ENCODE measurements around the gene AGAP2.

The AGAP2 gene

DNA sequence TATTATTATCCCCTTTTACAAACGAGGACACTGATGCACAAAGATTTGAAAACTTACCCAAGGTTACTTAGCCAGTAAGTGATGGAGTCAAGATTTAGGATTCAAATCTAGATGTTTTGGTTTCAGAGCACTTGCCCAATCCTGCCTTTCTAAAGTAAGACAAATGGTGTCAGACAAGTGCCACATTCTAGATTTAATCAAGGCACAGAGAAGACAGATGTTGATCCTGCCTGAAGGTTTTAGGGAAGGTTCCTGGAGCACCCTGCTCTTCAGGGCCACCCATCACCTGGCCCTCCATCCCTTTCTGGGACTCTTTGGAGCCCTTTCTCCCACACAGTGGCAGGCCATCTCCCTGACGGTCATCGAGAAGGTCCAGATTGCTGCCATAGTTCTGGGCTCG, 19.2 kb upstream of the AGAP2 start:
- TF ChIP-seq TAF1 (IDR thresholded peaks at IDR 0.05; ENCODE audit: borderline replicate concordance, insufficient read depth, low read length) (no peak), SIN3A (IDR thresholded peaks at IDR 0.05; ENCODE audit: borderline replicate concordance, insufficient read depth, low read length) (no peak), POLR2AphosphoS5 (IDR thresholded peaks at IDR 0.05; ENCODE audit: low read depth, low read length) (no peak), FOXP2 (optimal IDR thresholded peaks at IDR 0.05; ENCODE audit: borderline replicate concordance, extremely low read depth, extremely low read length, insufficient read depth) (no peak), REST (IDR thresholded peaks at IDR 0.05; ENCODE audit: insufficient read depth in 1 of 2, low read depth in 2 of 2, low read length in 2 of 2) (no peak)

GRCh38 chr12:57756406-57757341, 18.1 kb upstream of the AGAP2 start:
- no peak for TF ChIP-seq SIN3A (IDR thresholded peaks at IDR 0.05; ENCODE audit: borderline replicate concordance, insufficient read depth, low read length)
- TF ChIP-seq REST (IDR thresholded peaks at IDR 0.05; ENCODE audit: insufficient read depth in 1 of 2, low read depth in 2 of 2, low read length in 2 of 2), result no peak
- TF ChIP-seq TAF1 (IDR thresholded peaks at IDR 0.05; ENCODE audit: borderline replicate concordance, insufficient read depth, low read length), result no peak
- TF ChIP-seq FOXP2 (optimal IDR thresholded peaks at IDR 0.05; ENCODE audit: borderline replicate concordance, extremely low read depth, extremely low read length, insufficient read depth), result no peak
- no peak for TF ChIP-seq POLR2AphosphoS5 (IDR thresholded peaks at IDR 0.05; ENCODE audit: low read depth, low read length)

DNA sequence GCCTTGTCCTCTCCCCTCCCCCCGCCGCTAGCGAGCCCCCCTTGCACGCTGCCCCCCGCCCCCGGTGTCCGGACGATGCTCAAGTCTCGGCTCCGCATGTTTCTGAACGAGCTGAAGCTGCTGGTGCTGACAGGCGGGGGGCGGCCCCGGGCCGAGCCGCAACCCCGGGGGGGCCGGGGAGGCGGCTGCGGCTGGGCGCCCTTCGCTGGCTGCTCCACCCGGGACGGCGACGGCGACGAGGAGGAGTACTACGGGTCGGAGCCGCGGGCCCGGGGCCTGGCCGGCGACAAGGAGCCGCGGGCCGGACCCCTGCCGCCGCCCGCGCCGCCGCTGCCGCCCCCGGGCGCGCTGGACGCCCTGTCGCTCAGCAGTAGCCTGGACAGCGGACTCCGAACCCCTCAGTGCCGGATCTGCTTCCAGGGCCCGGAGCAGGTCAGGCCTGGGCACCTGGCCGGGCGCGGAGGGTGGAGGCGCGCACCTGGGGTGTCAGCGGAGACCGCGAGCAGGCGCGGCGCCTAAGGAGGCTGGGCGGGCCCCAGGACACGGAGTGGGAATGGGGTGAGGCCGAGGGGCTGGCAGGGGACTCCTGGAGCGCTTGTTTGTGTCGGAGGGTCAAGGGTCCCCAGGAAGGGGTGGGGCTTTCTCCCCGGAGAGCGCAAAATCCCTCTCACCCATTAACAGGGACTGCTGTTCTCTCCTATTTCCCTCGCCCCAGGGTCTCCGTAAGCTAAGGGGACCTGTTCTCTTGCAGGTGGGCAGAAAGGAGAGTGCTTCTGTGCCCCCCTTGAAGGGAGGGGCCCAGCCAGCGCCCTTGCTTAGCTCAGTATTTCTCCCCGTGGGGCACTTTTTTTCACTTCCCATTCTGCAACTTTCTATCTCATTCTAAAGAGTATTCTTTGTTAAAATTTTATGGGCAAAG, 17.2 kb upstream of the AGAP2 start:
- TF ChIP-seq SIN3A (IDR thresholded peaks at IDR 0.05; ENCODE audit: borderline replicate concordance, insufficient read depth, low read length) (no peak), REST (IDR thresholded peaks at IDR 0.05; ENCODE audit: insufficient read depth in 1 of 2, low read depth in 2 of 2, low read length in 2 of 2) (no peak), TAF1 (IDR thresholded peaks at IDR 0.05; ENCODE audit: borderline replicate concordance, insufficient read depth, low read length) (no peak), POLR2AphosphoS5 (IDR thresholded peaks at IDR 0.05; ENCODE audit: low read depth, low read length) (no peak), FOXP2 (optimal IDR thresholded peaks at IDR 0.05; ENCODE audit: borderline replicate concordance, extremely low read depth, extremely low read length, insufficient read depth) (no peak)

GRCh38 chr12:57755194-57755453, 16.6 kb upstream of the AGAP2 start:
- TF ChIP-seq SIN3A (IDR thresholded peaks at IDR 0.05; ENCODE audit: borderline replicate concordance, insufficient read depth, low read length) (no peak), POLR2AphosphoS5 (IDR thresholded peaks at IDR 0.05; ENCODE audit: low read depth, low read length) (no peak), FOXP2 (optimal IDR thresholded peaks at IDR 0.05; ENCODE audit: borderline replicate concordance, extremely low read depth, extremely low read length, insufficient read depth) (no peak), REST (IDR thresholded peaks at IDR 0.05; ENCODE audit: insufficient read depth in 1 of 2, low read depth in 2 of 2, low read length in 2 of 2) (no peak)
